HG02759 (cell line): ENCODE data around the gene TBC1D9B.

Experiments used
- ATAC-seq: cut with Tn5 transposase; IDR thresholded peaks from one replicate; pipeline ENCODE4 v1.9.1; 2021; ENCODE audit warnings: mild to moderate bottlenecking, moderate library complexity; ENCODE audit not compliant: unreplicated experiment

The TBC1D9B gene

DNA sequence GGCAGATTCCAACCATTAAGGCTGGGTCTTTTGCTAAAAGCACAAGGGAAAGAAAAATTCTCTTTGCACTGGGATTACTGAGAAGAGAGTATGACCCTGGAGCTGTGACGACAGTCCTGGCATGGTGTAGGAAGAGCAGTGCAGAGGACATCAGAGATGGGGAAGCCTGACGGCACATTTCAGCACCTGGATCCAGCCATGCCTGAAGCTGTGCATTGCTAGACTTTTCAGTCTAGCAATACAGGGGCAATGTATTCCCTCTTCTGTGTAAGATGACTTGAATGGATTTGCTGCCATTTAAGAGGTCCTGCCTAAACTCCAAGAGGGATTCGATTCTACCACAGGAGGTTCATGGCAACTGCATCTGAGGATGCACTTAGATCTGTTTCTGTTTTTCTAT is 36.7 kb downstream of the TBC1D9B start:
- ATAC-seq, result no peak

DNA sequence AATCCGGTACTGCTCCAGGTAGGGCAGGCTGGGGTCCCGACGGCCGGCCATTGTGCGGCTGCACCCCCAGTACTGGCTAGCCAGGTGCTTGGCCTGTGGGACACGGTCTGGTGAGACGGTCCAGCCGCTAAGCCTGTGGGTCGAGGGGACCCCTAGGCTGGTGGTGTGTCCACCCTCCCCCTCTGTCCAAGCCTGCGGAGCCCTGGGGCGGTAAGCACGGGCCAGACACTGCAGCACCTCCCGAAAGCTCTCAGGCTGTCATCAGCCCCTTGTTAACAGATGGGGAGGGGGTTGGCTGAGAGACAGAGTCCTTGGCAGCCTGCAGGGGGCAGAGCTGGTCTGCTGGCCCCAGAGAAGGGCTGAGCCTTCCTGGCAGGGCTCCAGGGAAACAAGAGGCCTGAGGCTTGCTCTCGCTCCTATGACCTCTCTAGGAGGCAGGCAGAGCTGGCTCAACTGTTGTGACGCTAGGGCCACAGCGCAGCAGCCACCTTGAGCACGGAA is 37.2 kb downstream of the TBC1D9B start:
- ATAC-seq, result no peak

DNA sequence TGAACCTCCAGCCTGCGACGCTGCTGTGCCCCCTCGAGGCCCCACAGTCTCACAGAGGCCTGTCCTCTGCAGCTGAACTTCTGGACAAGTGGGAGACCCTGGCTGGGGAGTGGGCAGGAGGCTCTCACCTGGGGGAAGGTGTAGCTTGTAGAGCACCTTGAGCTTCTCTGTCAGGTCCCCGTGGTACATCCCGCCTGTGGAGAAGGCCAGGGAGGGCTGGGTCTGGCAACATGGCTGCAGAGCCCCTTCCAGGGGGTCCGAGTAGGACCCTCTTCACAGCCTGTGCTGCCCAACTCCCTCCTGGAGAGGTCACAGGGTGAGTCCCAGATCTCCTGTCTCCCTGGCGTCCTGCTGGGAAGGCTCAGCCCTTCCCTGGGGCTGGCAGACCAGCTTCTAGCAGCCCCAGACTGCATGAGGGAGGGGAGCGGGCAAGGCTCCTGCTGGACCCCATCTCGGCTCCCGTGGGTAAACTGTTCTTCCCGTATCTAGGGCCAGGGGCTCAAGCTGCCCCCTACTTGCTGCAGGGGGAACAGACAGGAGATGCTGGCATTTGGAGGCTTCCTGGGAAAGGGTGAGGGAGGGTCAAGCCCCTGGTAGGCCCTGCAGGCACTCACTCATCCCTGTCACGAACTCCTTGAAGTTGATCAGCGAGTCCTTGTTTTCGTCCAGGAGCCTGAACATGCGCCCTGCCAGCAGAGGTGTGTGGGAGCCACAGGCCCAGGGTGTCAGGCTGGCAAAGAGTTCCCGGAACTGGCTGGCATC is 37.9 kb downstream of the TBC1D9B start:
- no peak for ATAC-seq

DNA sequence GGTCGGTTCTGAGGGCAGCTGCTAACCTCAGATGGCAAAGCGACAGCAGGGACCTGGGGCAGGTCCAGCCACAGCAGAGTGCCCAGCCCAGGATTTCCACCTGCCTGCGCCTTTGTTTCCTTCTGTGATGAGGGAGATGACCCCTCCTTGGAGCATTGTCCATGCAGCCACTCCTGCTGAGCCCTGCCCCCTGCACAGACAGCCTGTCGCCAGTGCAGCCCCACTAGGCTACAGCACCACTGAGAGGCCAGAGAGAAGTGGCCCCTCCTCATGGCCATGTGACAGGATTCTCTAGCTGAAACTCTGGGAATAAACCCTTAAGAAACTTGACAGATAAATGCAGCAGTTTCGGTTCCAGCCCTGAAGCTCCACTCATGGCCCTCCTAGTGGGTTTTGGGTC is 38.6 kb downstream of the TBC1D9B start:
- ATAC-seq, result no peak

DNA sequence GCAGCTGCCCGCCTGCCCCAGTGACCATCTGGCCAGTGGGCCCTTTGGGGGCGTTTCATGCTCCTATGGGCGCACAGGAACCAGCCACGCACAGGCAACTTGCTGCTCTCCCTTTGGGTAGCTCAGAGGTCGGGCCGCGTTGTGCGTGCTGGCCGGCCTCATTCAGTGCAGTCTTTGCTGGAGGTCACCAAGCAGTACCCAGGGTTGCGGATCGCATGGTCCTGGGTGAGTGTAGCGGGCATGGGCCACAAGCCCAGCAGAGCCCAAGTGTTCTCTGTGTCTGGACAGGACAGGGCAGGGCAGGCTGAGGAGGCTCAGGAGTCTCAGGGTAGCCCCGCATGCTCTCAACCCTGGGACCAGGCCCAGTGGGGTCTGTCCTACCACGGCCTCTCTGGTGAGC is 39.2 kb downstream of the TBC1D9B start:
- ATAC-seq, result no peak

DNA sequence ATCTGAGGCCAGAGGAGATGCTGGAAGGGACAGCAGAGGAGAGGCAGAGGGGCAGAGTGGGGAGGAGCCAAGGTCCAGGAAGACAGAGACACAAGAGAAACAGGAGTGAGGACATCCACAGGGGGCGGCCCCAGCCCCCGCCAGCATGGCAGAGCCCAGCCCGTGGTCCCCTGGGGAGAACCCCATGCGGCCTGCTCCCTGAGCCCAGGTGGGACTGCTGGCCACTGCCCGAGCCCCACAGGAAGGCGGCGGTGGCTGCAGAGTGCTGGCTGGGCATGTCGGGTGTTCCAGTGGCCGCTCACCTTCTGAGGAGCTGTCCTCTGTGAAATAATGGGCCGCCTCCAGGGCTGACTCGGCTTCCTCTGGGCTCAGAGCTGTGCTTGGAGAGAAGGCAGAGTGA is 40.2 kb downstream of the TBC1D9B start:
- ATAC-seq, result no peak

DNA sequence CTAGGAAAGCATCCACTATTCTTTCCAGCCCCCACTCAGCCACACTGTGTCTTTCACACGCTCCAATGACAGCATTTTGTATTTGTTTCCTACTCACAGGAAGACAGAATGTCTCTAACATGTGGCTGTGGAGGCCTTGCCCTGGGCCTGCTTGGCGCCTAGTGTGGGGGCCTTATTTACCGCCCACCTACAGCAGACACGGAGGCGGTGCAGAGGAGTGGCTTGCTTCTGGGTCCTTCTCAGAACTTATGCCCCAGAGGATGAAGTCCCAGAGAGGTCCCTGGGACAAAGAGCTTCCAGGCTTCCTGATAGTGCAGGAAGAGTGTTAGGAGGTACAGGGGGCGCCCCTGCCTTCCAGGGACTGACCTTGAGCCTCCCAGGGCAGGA is 40.6 kb downstream of the TBC1D9B start:
- no peak for ATAC-seq

DNA sequence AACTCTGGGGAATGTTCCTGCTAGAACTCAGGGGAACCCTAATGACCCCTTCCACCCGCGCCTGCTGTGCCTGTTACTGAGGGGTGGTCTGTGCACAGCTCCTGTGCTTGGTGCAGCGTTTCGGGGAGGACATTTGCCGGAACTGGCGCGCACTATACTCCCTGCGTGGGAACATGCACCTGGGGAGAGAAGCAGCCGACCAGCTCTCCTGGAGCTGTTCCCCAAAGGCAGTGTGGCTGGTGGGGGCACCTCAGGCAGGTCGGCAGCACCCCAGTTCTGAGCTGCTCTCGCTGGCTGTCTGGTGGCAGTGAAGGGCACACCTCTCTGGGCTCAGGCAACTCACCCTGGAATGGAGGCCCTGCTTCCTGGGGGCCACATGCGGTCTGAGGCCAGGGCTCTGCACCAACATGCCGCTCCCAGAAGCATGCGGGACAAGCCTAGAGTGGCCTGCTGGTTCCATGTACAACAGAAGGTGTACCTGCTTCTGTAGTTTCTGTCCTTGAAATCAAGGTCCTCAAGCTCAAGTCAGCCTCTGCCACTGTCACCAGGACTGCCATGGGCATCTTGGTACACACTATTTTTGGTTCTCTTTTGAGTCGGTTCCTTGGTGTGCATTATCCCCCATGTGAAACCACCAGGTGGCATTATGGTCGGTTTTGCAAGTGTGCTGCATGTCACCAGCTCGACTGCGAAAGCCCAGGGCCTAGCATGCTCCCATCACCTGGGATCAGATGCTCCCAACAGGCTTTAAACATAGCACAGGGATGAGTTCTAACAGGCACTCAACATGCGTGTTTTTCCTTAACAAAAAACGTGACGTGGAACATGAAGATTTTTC is 41.2 kb downstream of the TBC1D9B start:
- ATAC-seq, result no peak

DNA sequence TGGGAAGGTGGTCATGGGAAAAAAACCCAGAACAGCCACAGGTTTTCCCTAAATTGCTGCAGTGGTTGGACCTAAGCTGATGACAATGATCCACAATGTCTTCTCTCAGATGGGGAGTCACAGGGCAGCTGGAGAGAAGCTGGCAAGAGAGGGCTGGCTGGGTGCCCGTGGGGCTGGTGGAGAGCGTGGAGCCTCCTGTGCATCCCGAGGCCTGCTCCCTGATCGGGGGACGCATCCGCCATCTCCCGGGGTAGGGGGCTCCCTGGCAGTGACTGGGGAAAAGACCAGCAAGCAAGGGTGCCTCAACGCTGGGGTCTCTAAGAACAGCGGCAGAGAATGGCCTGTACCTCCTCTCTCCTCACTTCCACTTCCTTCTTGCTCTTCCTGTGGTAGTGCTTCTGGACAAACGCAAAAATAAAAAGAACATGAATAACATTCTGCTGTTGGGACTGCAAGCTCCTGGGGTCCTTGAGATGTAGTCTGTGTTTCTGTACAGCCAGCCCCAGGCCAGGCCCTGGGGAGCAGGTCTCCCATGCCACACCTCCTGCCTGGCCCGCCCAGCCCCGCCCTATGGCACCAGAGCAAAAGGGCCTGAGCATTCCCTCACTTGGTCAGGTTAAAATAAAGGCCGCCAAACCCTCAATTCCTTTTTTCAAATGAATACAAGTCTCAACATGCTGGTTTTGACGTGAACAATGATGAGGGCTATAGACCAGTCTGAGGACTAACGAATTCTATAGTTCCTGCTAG is 42.0 kb downstream of the TBC1D9B start:
- ATAC-seq, result no peak

DNA sequence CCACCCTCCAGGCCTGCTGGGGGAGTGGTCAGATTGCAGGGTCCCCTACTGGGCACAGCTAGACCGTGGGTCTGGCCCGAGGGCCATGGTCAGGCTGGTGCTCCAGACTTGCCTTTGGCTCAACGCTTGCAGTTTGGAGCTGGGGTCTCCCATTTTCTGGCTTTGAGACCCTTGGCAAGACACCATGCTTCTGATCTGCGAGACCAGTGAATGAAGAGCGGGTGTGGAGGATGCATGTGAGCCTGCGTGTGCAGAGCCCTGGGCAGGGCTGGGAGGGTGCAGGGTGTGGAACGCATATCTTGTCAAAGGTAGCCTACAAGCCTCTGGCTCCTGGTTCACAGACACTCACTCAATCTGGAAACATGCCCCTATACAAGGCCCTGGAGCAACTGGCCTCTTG is 43.0 kb downstream of the TBC1D9B start:
- no peak for ATAC-seq

DNA sequence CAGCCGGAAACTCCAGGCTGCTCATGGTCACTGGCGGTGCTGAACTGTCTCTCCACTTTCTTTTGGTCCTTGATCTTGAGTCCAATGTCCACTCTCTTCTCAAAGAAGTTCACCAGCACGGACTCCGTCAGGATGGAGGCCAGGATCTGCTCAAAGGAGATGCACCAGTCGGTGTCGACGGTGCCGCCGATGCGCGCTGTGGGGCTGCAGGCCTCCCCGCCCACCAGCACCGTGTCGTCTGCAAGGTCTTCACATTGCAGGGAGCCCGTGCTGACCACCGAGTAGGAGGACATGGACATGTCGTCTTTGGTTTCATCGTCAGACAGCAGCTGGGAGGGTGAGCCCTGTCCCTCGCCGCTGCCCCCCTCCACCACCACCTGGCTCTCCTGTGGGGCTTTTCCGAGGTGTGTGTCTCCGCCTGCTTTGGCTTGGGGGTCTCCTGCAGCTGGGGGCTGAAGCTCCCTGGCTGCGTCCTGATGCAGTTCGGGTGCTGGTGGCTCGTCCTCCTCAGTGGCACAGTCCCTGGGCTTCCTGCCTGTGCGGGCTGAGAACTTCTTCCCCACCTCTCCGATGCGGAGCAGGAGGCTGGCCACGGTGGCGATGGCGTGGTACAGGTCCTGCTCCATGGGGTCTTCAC is 44.1 kb downstream of the TBC1D9B start:
- ATAC-seq, result no peak

DNA sequence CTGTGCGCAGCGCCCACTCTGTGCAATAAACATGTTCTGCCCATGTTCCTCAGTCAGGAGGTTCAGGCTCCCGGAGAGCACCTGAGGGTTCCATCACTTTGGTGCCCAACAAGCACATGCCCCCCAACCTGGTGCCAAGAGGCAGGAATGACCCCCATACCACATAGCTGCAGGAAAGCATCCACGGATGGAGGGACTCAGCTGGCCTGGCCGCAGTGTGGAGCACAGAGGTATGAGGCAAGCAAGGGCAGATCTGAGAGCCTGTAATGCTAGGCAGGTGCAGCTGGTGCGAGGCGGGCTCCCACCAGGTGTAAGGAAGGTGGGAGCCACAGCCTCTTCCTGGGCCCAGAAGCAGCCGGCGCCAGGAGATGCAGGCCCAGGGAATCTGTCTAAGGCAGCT is 44.8 kb downstream of the TBC1D9B start:
- no peak for ATAC-seq

DNA sequence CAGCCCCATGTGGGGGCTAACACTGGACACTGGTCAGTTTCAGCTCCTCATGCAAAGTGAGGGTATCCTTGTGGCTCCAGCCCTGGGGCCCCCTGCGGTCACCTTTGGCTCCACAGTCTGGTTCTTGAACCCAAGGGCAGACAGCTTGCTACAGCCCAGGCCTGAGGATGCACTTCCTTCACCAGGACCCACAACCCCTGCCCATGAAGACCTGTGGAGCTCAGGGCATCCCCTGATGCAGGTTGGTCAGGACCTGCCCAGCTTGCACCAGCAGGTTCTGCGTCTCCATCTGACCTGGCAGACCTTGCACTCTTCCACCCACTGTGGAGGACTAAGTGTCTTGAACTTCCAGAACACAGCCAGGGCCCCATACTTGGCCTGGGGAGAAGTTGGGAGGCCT is 45.4 kb downstream of the TBC1D9B start:
- ATAC-seq, result no peak

DNA sequence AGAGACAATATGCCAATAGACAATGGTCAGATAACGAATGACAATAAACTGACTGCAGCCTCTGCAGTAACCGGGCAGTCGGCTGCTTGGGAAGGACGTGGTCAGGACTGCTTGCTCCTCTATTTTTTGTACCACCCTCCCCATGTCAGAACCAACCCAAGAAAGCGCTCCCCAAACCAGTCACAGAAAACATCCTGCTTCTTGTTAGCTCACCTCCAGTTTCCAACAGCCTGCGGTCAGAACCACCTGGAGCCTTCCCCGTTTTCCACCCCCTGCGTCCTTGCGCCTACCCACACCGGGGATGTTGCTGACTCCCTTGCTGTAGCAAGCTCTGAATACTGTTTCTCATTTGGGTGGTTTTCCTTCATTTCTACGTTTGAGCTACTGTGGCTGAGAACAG is 47.4 kb downstream of the TBC1D9B start:
- ATAC-seq, result no peak

DNA sequence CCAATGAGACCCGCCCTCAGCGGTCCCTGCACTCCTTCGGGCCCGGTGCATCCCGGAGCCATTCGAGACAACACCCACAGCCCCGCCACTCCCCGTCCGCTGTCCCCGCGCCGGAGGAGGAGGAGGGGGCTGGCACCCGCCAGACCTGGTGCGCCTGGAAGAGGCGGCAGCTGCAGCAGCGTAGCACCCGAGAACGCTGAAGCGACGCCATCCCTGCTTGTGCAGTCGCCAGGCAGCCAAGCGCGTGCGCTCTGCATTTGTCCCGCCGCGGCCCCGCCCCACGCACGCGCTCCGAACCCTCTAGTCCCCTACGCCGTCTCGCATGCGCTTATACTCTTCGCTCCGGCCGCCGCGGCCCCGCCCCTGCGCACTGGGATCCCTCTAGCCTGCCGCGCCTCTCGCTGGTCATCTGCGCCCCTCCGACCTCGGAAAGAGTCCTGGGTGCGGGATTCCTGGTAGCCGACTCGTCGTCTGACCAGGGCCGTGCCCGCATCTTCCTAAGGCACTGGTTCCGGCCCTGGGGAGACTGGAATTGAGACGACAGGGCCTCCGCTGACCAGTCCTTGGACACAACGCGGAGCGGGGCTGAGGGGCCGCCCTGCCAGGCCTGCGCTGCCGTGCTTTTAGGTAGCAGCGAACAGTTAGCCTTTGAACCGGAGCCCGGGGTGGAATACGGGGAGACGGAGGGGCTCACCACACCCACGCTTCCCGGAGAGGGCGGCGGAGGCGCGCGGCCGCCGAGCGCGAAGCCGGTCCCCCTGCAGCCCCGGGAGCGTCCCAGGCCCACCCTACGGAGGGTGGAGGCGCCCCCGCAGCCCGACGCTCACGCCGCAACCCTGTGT is 48.9 kb downstream of the TBC1D9B start, which contains the start of gene MRNIP:
Gene MRNIP, minus strand, starts transcription at position 232 of the 842 bp plus-strand sequence. Its CDS starts 21 bp downstream, at position 211.
- peak; percentile 97 for ATAC-seq

DNA sequence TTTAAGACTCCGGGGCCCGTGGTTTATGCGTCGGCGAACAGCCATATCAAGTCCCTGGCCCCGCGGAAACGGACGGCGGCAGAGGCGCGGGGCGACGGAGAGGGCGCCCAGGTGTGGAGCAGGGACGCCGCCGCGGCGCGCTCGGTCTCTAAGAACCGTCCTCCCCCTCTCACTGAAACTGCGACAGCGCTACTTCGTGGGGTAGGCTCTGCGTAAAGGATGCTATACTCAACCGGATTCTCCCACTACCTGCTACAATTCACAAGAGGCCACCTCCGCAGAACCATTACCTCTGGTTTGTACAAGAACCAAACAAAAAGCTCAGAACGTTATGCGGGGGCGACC is 49.5 kb downstream of the TBC1D9B start:
- ATAC-seq, result peak; percentile 46

DNA sequence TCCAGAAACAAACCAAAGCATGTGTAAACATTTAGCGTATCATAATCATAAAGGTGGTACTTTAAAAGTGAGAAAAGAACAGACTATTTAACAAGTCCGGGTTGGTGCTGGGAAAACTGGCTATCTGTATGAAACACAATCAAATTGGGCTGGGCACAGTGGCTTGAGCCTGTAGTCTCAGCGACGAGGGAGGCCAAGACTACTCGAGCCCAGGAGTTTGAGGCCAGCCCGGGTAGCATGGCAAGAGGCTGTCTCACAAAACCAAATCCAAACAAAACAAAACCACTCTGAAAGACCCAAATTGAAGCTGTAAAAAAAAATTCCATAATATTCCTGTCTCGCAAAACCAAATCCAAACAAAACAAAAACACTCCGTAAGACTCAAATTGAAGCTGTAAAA is 53.3 kb downstream of the TBC1D9B start:
- no peak for ATAC-seq

DNA sequence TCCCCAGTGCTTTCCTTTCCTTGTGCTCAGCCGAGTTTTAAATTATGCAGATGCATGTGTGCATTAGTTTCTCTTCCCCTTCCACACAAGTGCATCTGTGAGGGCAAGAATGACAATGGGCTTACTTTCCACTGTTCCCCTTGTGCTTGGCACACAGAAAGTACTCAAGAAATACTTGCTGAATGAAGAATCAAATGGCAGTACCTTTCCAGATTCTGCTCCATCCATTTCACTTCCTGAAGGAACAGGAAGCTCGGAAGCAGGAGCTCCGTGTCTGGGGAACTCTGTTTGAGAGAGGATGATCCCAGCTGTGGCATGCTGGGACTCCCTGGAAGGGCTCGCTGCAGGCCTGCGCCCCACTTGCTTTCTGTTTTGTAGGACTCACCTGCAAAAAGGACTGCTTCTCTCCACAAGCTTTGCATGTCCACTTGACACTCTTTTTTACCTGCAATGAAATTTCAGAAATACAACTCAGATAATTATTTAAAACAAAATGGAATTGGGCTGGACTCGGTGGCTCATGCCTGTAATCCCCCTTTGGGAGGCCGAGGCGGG is 54.6 kb downstream of the TBC1D9B start:
- ATAC-seq, result peak; percentile 87

DNA sequence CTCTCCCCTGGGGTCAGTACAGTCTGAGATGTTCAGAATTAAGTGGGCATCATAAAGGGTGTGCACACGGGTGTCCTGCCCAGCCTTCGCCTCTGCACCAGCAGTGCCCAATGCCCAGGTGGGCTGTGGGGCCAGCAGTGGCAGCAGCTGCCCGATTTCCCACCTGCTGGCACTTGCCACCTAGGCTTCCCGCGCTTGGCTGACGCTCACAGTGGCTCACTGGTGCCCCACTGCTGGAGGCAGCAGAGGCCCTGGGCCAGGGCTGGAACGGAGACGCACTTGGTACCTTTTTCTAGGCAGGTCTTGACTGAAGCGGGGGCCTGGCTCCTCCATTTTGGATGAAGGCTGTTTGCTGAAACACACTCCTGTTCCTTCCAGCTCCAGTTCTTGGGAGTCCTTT is 66.1 kb downstream of the TBC1D9B start:
- no peak for ATAC-seq

DNA sequence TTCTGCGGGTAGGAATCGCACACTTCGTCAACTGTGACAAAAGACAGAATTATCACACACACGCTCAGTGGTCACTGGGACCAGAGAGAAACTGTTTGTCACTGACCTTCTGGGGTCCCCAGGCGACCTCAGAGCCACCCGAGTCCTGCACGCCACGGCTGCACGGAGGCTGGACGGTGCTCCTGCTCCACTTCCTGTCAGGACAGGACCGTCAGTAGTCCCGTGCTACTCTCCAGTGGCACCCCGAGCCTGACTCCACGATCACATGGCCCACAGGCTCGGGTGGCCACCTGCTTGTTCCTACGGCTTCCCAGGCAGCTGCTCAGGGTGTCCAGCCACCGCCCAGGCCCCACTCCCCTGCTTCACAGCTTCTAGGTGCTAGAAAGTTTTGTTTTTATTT is 66.9 kb downstream of the TBC1D9B start:
- ATAC-seq, result no peak
